NCI-H446 treated with DMSO at 0.1 percent for 48 hours (cell line): ENCODE measurements around the gene ADRA2C.

Experiments
- DNase-seq: peaks from one replicate; lab custom pipeline; 2025; lab: John Stamatoyannopoulos, UW

Gene ADRA2C

DNA sequence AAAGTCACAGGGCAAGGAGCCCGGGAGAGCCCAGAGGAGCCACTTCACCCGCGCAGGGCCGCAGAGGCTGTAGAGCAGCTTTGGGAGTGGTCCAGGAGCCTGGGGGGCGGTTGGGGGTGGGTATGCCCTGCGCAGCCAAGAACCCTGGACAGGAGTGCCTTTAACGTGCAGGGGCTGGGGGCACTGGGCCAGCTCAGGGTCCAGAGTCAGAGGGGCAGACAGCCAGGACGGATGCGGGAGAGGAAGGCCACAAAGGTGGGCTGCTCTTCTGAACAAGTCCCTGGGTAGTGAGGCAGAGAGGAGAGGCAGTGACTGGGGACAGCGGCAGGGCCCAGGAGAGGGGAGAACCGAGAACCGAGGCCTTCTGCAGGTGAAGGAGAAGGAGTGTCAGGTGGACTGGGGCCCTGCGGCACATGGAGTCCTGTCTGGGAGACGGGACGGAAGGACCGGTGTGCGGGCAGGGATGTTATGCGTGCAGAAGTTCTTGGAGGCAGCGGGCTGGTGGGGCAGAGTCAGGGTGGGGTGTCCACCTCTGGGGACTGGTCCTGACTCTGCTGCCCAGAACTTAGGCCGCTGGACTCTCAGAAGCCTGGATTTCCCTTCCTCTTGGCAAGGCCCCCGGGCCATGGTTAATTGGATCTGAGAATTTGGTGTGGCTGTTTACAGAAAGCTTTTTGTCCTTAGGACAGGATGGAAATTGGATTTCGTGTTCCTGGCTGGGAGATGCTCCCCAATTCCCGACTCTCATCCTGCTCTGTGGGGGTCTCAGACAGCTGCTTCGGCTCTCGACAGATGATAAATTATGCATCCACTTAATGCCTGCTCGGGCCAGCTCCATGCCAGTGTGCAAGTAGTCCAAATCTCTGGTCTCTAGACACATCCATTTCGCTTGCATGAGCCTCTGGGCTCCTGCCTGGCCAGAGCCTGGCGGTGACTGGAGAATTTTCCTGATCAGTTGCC lies 31.9 kb downstream of the ADRA2C start:
- DNase-seq = no peak

GRCh38 chr4:3799496-3799895 lies 33.3 kb downstream of the ADRA2C start:
- DNase-seq = no peak

DNA sequence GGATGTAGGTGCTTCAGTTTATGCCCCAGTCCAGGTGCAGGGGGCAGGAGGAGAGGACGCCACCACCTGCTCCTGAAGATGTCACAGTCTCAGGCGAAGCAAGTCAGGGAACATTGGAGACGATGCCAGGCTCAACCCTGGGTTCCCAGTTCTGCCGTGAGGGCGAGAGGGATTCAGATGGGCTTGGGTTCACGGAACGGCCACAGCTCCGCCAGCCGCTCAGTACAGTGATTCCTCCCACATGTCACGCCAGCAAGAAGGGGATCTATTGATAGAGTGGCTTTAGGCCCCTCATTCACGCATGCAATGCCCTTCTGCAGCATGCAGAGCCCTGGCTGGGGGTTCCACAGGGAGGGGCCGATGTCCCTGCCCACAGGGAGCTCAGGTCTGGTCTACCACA lies 34.2 kb downstream of the ADRA2C start:
- no peak for DNase-seq

GRCh38 chr4:3801521-3801920 lies 35.3 kb downstream of the ADRA2C start:
- no peak for DNase-seq

- DNase-seq = no peak
Measured at GRCh38 chr4:3801931-3802550, 35.9 kb downstream of the ADRA2C start.

DNA sequence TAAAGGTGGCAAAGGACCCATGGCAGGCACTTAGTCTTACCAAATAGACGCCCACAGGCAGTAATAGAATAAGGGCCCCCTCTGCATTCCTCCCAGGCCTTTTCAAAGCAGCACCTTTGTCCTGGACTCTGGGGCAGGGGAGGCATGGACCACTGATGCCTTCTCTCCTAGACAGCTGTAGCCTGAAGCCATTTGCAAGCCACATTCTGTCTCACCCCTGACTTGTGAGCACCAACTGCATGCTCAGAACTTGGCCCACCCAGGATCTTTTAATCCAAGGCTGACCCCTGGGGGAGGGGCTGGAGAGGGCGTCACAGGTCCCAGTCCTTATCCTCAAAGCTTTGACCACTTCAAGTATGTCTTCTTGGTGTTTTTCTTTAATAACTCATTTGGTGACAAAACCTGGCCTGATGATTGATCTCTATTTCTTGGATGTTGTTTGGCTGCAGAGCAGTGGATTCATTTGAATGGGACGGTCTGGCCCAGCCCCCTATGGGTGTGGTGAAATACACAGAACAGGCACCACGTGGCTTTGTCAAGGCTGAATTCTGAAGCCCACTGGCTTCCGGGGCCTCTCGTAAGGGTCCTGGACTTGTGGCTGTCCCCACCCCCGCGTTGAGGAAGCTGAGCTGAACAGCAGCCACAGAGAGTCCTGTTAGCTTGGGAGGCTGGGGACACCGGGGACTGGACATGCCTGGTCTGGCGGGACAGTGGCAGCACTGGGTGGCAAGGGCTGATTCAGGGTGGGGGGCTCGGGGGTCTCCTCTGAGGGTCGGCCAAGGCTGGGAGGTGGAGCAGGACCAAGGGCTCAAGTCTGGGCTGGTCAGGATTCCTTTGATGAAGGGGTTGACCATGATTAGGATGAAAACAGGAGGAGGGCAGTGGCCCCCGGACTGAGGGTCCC lies 36.6 kb downstream of the ADRA2C start:
- no peak for DNase-seq

GRCh38 chr4:3803475-3803847 lies 37.3 kb downstream of the ADRA2C start:
- DNase-seq = no peak

DNA sequence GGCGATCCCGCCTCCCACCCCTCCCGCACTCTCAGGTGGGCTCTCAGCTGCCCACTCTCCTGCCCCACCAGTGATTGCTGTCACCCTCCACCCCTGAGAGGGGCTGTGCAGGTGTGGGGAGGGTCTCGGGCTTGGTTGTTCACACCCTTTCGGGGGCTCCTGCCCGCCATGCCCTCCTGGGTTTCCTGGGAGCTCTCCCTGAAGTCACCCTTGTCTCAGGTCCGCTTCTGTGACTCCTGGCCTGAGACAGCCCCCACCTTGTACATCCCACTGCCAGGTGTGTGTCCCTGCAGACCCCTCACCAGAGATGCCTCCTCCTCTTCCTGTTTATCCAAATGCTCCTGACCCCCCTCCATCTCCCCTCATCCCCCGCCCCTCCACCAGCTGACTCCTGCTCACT lies 37.8 kb downstream of the ADRA2C start:
- DNase-seq = no peak

GRCh38 chr4:3805026-3805425 lies 38.8 kb downstream of the ADRA2C start:
- DNase-seq = no peak

GRCh38 chr4:3805731-3806130 lies 39.5 kb downstream of the ADRA2C start:
- DNase-seq = no peak

- no peak for DNase-seq
Measured at GRCh38 chr4:3807311-3807710, 41.1 kb downstream of the ADRA2C start.

DNA sequence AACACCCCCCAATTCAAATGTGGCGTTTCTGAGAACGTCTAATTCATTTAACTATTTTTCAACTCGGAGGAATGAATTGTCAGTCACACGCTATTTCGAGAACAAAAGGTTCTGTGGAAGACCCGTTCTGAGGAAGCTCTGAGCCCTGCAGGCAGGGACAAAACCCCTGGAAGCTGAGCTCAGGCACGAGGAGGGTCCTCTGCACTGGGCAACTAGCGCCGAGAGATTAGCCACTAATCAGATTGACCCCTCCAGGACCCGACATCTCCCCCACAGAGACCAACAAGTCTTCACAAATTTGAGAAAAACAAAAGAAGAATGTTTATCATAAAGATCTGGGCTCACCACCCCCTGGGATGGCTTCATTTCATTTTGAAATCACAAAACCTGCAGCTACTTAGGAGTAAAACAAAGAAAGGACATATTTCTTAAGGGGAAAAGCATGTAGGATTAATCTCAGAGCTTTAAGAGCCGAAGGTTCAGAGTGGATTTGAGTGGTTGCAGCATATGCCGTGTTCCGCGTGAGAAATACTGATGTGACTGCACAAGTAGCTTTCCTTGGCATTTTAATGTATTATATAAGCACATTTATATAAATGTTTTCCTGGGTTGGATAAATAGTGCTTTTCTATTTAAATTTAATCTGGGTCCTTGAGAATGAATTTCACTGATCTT lies 41.8 kb downstream of the ADRA2C start:
- DNase-seq = no peak

DNA sequence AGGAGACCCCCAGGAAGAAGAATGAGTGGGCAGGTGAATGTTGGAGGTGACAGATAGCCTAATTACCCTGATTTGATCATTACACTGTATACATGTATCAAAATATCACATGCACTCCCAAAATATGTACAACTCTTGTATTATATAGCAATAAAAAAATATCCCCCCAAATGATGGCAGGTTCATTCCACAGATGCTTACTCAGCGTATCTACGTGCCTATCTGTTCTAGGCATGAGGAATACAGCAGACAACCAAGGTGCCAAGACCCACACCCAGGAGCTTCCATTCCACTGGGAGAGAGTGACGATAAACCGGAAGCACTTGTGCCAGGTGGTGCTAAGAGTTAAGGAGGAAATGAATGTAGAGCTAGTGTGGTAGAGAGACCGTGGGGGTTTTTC lies 42.4 kb downstream of the ADRA2C start:
- DNase-seq = no peak

DNA sequence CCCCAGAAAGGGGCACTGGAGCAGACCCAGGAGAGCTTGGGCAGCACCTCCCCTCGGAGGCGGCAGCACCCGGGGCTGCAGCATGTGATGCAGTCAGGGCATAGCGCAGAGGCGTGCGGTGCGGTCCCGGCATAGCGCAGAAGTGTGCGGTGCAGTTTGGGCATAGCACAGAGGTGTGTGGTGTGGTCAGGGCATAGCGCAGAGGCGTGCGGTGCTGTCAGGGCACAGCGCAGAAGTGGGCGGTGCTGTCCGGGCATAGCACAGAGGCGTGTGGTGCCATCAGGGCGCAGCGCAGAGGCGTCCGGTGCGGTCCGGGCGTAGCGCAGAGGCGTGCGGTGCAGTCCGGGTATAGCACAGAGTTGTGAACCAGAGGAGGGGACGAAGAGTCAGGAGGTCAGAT lies 42.8 kb downstream of the ADRA2C start:
- DNase-seq = no peak

GRCh38 chr4:3809451-3810110 lies 43.4 kb downstream of the ADRA2C start:
- no peak for DNase-seq

- no peak for DNase-seq
Measured at GRCh38 chr4:3810111-3810680, 44.0 kb downstream of the ADRA2C start.

DNA sequence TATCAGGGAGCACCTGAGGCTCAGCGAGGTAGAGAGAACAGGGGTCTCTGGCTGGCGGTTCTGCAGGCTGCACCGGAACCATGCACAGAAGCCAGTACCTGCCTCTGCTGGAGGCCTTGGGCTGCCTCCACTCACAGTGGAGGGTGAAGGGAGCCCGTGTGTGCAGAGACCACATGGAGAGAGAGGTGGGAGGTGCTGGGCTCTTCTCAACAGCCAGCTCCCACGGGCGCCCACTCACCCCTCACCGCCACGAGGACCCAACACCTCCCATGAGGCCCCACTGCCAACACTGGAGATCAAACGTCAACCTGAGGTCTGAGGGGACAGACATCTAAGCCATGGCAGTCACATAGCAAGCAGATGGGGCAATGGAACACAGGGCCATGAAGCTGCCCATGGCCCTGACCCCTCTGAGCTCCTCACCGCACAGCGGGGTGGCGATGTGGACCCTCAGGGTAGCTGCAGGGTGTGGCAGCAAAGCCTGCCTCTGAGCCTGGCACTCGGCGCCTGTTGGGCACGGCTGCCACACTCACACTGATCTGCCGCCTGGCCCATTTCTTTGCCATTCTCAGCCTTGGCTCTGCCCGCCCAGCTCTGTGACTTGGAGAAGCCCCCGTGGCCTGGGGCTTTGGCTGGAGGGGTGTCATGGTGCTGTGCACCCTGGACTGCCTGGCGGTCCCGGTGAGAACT lies 44.8 kb downstream of the ADRA2C start:
- DNase-seq = no peak

DNA sequence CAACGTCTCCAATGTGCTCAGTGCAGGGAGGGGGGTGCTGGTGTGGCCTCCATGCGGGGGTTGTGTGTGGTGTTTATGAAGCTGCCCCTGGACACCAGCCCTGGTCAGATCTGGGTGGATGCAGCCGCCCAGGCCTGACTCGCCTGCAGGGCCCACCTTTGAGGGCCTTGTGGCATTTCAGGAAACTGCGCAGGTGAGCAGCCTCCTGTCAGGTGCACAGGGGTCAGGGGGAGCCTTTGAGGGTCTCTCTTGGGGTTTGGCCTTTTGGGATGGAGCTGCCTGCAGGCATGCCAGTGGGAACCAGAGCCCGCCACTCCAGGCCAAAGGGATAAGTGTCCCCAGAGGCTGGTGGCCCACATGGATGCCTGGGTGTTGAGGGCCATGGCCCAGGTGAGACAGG lies 45.4 kb downstream of the ADRA2C start:
- no peak for DNase-seq

GRCh38 chr4:3812211-3812934 lies 46.2 kb downstream of the ADRA2C start:
- no peak for DNase-seq
